22Rv1 (cell line): ENCODE data around the gene SAMD4A.

Source experiments
- H3K27ac ChIP-seq: fragments of 450-650 bp; 2 replicates; pipeline ENCODE4 v1.5.1; 2017
- ZFX ChIP-seq: fragments of 450-650 bp; IDR thresholded peaks from 2 replicates; pipeline ENCODE4 v1.6.1; 2017; ENCODE audit warnings: antibody characterized with exemption, borderline replicate concordance
- TF ChIP-seq, protein P1 (sequence below): fragments of 450-650 bp; IDR thresholded peaks from 2 replicates; pipeline ENCODE4 v1.5.1; 2017; ENCODE audit warnings: mild to moderate bottlenecking

Gene SAMD4A

GRCh38 chr14:54594537-54594936, 27.6 kb downstream of the SAMD4A start:
- TF ChIP-seq ZFX: no peak
- TF ChIP-seq, protein P1, sequence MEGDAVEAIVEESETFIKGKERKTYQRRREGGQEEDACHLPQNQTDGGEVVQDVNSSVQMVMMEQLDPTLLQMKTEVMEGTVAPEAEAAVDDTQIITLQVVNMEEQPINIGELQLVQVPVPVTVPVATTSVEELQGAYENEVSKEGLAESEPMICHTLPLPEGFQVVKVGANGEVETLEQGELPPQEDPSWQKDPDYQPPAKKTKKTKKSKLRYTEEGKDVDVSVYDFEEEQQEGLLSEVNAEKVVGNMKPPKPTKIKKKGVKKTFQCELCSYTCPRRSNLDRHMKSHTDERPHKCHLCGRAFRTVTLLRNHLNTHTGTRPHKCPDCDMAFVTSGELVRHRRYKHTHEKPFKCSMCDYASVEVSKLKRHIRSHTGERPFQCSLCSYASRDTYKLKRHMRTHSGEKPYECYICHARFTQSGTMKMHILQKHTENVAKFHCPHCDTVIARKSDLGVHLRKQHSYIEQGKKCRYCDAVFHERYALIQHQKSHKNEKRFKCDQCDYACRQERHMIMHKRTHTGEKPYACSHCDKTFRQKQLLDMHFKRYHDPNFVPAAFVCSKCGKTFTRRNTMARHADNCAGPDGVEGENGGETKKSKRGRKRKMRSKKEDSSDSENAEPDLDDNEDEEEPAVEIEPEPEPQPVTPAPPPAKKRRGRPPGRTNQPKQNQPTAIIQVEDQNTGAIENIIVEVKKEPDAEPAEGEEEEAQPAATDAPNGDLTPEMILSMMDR: no peak
- no peak overlapping the region for H3K27ac ChIP-seq

GRCh38 chr14:54597795-54598443, 31.0 kb downstream of the SAMD4A start:
- no peak for TF ChIP-seq ZFX
- TF ChIP-seq, protein P1: no peak
- no peak overlapping the region for H3K27ac ChIP-seq

DNA sequence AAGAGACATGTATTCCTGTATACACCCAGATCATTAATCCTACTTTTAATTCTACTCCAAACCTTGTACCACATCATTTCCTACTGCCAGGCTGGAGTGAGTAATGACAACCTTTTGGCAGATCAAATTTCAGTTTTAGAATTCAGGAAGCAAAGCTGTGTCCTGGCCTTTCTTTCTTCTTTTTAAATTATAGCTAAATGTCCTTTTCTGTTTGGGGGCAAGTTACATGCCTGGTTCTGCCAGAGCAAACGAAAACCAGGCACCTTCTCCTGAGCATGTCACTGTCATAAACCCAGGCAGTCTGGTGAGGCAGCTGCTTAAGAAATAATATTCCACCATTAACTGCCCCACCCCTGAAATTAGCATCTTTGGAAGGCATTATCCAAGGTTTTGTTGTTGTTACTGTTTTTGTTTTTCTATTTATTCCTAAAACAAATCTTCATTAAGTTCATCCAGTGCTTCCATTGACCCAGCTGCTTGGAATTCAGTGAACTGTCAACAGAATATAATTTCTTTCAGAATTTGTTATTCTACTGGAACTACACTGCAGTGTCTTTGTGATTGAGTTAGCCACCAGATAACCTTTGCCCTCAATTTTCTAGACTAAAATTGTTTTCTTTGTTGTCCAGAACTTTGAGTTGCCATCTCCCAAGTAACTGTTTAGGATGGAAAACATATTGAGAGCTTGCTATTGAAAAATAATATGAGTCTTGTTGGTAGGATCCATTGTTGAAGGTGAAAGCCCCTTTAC, 33.2 kb downstream of the SAMD4A start:
- no peak overlapping the region for H3K27ac ChIP-seq
- TF ChIP-seq, protein P1: no peak
- TF ChIP-seq ZFX: no peak

GRCh38 chr14:54600717-54601109, 33.8 kb downstream of the SAMD4A start:
- H3K27ac ChIP-seq: no peak overlapping the region
- TF ChIP-seq ZFX: no peak
- TF ChIP-seq, protein P1: no peak

DNA sequence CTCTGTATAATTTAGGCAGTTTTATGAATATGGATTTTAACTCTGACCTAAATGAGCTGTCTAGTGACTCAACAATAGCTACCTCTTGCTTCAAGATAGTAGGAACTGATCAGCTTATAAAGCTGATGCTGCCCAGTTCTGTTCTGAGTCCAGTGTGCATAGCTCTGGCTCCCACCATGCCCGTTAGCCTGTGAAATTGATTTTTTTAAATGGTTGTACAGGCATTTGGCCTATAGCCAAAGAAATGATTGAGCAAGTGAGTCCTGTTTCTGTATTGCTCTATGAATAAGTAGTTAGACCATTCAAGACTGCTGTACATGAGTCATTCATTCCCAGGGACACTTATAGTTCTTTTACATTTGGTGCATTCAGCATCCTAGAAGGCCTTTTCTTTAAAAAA, 36.4 kb downstream of the SAMD4A start:
- TF ChIP-seq, protein P1: no peak
- TF ChIP-seq ZFX: no peak
- no peak overlapping the region for H3K27ac ChIP-seq

- no peak overlapping the region for H3K27ac ChIP-seq
- TF ChIP-seq, protein P1: no peak
- TF ChIP-seq ZFX: no peak
Measured at GRCh38 chr14:54606178-54606577, 39.2 kb downstream of the SAMD4A start.

DNA sequence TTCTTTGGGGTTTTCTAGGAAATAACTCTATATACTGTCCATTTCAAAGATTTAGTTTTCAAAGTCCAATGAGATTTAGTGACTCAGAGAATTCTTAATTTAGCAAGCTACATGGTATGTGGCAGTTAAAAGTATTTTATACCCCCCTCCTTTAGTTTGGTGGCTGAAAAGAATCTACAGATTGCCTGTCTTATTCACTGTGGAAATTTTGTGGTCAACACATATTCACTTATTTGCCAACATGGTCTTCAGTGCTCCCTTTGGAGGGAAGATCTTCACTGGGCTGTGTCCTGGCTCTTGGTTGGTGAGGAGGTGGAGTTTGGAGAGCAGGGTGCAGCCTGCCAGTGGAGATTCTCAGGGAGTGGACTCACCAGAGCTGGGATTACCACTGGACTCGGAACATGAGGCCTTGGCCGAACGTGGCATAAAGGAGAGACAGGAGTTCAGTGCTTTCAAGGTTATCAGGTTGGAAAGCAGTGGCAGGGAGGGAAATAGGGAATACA, 39.8 kb downstream of the SAMD4A start:
- TF ChIP-seq ZFX: no peak
- TF ChIP-seq, protein P1: no peak
- no peak overlapping the region for H3K27ac ChIP-seq
